ENCODE measurements around the gene PCDHA7.
"Not testable (repeated sequence)": the region's sequence is repeated elsewhere in the genome, so short reads cannot be mapped to it uniquely, and the experiment has no call there.

DNA sequence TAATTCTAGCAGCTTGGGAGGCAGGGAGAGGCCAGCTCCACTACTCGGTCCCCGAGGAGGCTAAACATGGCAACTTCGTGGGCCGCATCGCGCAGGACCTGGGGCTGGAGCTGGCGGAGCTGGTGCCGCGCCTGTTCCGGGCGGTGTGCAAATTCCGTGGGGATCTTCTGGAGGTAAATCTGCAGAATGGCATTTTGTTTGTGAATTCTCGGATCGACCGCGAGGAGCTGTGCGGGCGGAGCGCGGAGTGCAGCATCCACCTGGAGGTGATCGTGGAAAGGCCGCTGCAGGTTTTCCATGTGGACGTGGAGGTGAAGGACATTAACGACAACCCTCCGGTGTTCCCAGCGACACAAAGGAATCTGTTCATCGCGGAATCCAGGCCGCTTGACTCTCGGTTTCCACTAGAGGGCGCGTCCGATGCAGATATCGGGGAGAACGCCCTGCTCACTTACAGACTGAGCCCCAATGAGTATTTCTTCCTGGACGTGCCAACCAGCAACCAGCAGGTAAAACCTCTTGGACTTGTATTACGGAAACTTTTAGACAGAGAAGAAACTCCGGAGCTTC, 455 bp downstream of the PCDHA7 start:
- not testable (repeated sequence) for TF ChIP-seq POLR2A, CTCF, POLR2AphosphoS5 (IDR thresholded peaks at IDR 0.05)
